NCI-H2171 (cell line): Measurements from ENCODE around the gene HFE.

Source experiments
- DNase-seq: peaks from one replicate; lab custom pipeline; 2025; lab: John Stamatoyannopoulos, UW

The HFE gene

DNA sequence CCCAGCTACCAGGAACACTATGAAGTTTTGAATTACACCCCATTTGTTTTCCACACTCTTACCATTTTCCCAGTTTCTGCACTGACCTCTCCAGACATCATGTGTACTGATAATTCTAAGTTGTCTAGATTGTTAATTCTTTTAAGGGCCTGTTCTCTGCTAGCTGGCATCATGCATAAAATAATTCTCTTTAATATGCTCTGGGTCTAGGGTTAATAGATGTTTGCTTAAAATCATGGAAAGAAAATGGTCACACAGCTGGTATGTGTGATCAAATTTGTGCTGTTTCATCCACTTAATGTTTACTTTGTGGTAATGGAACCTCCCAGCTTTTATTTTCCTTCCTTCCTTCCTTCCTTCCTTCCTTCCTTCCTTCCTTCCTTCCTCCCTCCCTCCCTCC is 49.1 kb downstream of the HFE start:
- DNase-seq = no peak

GRCh38 chr6:26140254-26140966 is 53.2 kb downstream of the HFE start:
- no peak for DNase-seq

DNA sequence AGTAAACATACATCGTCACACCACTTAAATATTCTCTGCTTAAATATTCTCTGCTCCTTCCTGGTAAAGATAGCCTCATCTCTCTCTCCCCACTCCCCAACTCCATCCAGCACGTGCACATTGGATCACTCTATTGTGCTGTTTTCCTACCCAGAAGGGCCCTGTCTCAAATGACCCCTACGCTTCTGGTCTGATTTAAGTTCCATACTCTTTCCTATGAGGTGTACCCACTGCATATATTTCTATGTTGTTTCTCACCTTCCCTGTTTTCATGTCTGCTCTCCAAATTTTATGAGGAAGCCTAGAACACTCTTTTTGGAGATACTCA is 53.7 kb downstream of the HFE start:
- no peak for DNase-seq

- no peak for DNase-seq
Measured at GRCh38 chr6:26141378-26141904, 54.2 kb downstream of the HFE start.

DNA sequence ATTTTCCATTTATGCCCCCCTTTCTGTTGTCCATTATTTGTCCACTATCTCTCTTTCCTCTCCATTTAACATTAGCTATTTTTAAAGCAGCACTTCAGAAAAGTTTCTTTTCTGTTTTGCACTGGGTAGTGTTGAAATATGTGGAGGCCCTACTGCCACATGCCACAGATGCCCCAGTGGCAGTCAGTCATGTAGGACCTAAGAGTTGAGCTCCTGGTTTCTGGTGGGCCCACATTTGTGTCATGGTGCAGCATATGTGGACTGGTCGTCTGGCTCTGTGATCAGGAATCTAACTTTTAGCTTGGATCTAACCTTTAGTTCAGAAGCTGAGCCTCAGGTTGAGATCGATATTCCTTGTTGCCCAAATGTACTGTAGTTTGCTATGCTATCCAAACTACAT is 54.8 kb downstream of the HFE start:
- no peak for DNase-seq
